Liver (tissue), 9 donors: ENCODE measurements around the gene DPY19L1. TPM values are rescaled to one million over a fixed set of nuclear protein-coding genes. Genes with fewer than 3 reads are reported as not detected.

ENCODE experiments used
- DNase-seq: peaks from one replicate; pipeline ENCODE4 v3.0.0-alpha.2; 2017; ENCODE audit warnings: low spot score
- H3K27ac ChIP-seq, 2 donors: one replicate each; pipeline ENCODE4 v1.7.0; 2013; ENCODE audit warnings: inconsistent platforms in 2 of 2, low read length in 2 of 2, control low read depth in 1 of 2, low read depth in 1 of 2, mild to moderate bottlenecking in 1 of 2
- H3K27me3 ChIP-seq, 4 donors: one replicate each; pipeline versions ENCODE4 v1.6.1 to v1.7.0; 2013; ENCODE audit warnings: low read length in 3 of 4, inconsistent platforms in 1 of 4, mild to moderate bottlenecking in 1 of 4, moderate library complexity in 1 of 4; ENCODE audit not compliant: control insufficient read depth in 4 of 4, insufficient read depth in 4 of 4
- H3K36me3 ChIP-seq, 4 donors: one replicate each; pipeline versions ENCODE4 v1.6.1 to v1.7.0; 2013; ENCODE audit warnings: low read length in 3 of 4, mild to moderate bottlenecking in 3 of 4, low read depth in 1 of 4, moderate library complexity in 1 of 4; ENCODE audit not compliant: control insufficient read depth in 4 of 4, insufficient read depth in 3 of 4
- H3K4me1 ChIP-seq, 4 donors: one replicate each; pipeline versions ENCODE4 v1.6.1 to v1.7.0; 2013; ENCODE audit warnings: low read length in 3 of 4, mild to moderate bottlenecking in 3 of 4, moderate library complexity in 1 of 4; ENCODE audit not compliant: control insufficient read depth in 4 of 4, insufficient read depth in 4 of 4
- H3K4me3 ChIP-seq, 3 donors: one replicate each; pipeline versions ENCODE4 v1.6.1 to v1.7.0; 2013; ENCODE audit warnings: low read length in 3 of 3, control low read depth in 1 of 3, low read depth in 1 of 3, mild to moderate bottlenecking in 1 of 3
- H3K9ac ChIP-seq, 2 donors: one replicate each; pipeline ENCODE4 v1.7.0; 2013; ENCODE audit warnings: low read length in 2 of 2, mild to moderate bottlenecking in 2 of 2, moderate library complexity in 2 of 2, control low read depth in 1 of 2, low read depth in 1 of 2
- H3K9me3 ChIP-seq, 4 donors: one replicate each; pipeline versions ENCODE4 v1.6.1 to v1.7.0; 2013; ENCODE audit warnings: low read length in 3 of 4; ENCODE audit not compliant: control insufficient read depth in 4 of 4
- ATF3 ChIP-seq: IDR thresholded peaks from 2 replicates; pipeline ENCODE4 v1.6.1; 2016; ENCODE audit warnings: antibody characterized with exemption
- CTCF ChIP-seq: fragments of 150-350 bp; IDR thresholded peaks from 2 replicates; pipeline ENCODE4 v1.5.1; 2017; ENCODE audit warnings: improper control_type of control experiment, low read depth, low read length; ENCODE audit not compliant: missing input control
- EGR1 ChIP-seq, 2 donors: IDR thresholded peaks; 2 replicates each; pipeline ENCODE4 v1.6.1; 2016 to 2018; ENCODE audit warnings: antibody characterized with exemption in 2 of 2, low read depth in 2 of 2
- FOXA1 ChIP-seq: IDR thresholded peaks from 2 replicates; pipeline ENCODE4 v1.6.1; 2016; ENCODE audit warnings: antibody characterized with exemption
- FOXA2 ChIP-seq: IDR thresholded peaks from 2 replicates; pipeline ENCODE4 v1.6.1; 2016; ENCODE audit warnings: antibody characterized with exemption
- GABPA ChIP-seq, 2 donors: IDR thresholded peaks in 1 of 2; conservative IDR thresholded peaks in 1 of 2; 2 replicates each; pipeline ENCODE4 v1.6.1; 2016; ENCODE audit warnings: antibody characterized with exemption in 2 of 2, mild to moderate bottlenecking in 1 of 2, moderate library complexity in 1 of 2
- HNF4A ChIP-seq, 2 donors: conservative IDR thresholded peaks; 2 replicates each; pipeline ENCODE4 v1.6.1; 2016; ENCODE audit warnings: antibody characterized with exemption in 2 of 2, mild to moderate bottlenecking in 2 of 2
- HNF4G ChIP-seq: IDR thresholded peaks from 2 replicates; pipeline ENCODE4 v1.6.1; 2016; ENCODE audit warnings: antibody characterized with exemption
- JUND ChIP-seq, 2 donors: IDR thresholded peaks; 2 replicates each; pipeline ENCODE4 v1.6.1; 2016; ENCODE audit warnings: antibody characterized with exemption in 2 of 2
- MAX ChIP-seq: IDR thresholded peaks from 2 replicates; pipeline ENCODE4 v1.6.1; 2016; ENCODE audit warnings: antibody characterized with exemption
- NR2F2 ChIP-seq: IDR thresholded peaks from 2 replicates; pipeline ENCODE4 v1.6.1; 2016; ENCODE audit warnings: antibody characterized with exemption
- RAD21 ChIP-seq, 2 donors: IDR thresholded peaks; 2 replicates each; pipeline ENCODE4 v1.6.1; 2016; ENCODE audit warnings: antibody characterized with exemption in 2 of 2, mild to moderate bottlenecking in 2 of 2
- REST ChIP-seq: IDR thresholded peaks from 2 replicates; pipeline ENCODE4 v1.6.1; 2016; ENCODE audit warnings: antibody characterized with exemption, mild to moderate bottlenecking
- RXRA ChIP-seq, 2 donors: IDR thresholded peaks; 2 replicates each; pipeline ENCODE4 v1.6.1; 2017 to 2018; ENCODE audit warnings: antibody characterized with exemption in 2 of 2, mild to moderate bottlenecking in 1 of 2
- SP1 ChIP-seq: IDR thresholded peaks from 2 replicates; pipeline ENCODE4 v1.6.1; 2018; ENCODE audit warnings: antibody characterized with exemption, mild to moderate bottlenecking
- TAF1 ChIP-seq: conservative IDR thresholded peaks from 2 replicates; pipeline ENCODE4 v1.6.1; 2016; ENCODE audit warnings: antibody characterized with exemption, mild to moderate bottlenecking
- YY1 ChIP-seq: IDR thresholded peaks from 2 replicates; pipeline ENCODE4 v1.6.1; 2016; ENCODE audit warnings: antibody characterized with exemption, mild to moderate bottlenecking
- ZBTB33 ChIP-seq: IDR thresholded peaks from 2 replicates; pipeline ENCODE4 v1.6.1; 2016; ENCODE audit warnings: antibody characterized with exemption
- WGBS: extraction: QIAGEN DNeasy Blood & Tissue Kit; methylation state at CpG from one replicate; pipeline ENCODE4 v1.1.7; 2013; 5-methylcytosine and 5-hydroxymethylcytosine counted together
- polyA plus RNA-seq, 2 donors: library from polyadenylated mRNA; stranded (reverse) in 1 of 2; unstranded in 1 of 2; fragments of 200-250 nt in 1 of 2; fragments of >200 nt in 1 of 2; fragmentation: Nextera tagmentation in 1 of 2; extraction: Ambion mirVana in 1 of 2; gene quantifications; one replicate each; pipeline versions ENCODE4 v1.2.1 to v1.2.3, GENCODE V29; 2013 to 2015
- total RNA-seq, 2 donors: library from RNA; depleted of rRNA; stranded (reverse); fragments of >200 nt; gene quantifications; one replicate each; pipeline ENCODE4 v1.2.3, GENCODE V29; 2014
- donor health status: healthy.
- donor health status: healthy.
- donor health status: healthy.
- donor health status: healthy.
- donor health status: healthy.

DPY19L1 gene
- total and polyA plus RNA-seq, 4 donors: 3.9 to 24.2 (median 16.9) TPM

- no peaks in the 10 kb centered on the region for H3K27me3 ChIP-seq
- H3K9ac ChIP-seq: no peak overlapping the region
- no peaks in the 10 kb centered on the region for H3K4me1 ChIP-seq
- 95% methylated on average over 2 of the region's 2 CpGs for WGBS
- TF ChIP-seq YY1 (no peak), ZBTB33 (no peak), FOXA1 (no peak), ATF3 (no peak), NR2F2 (no peak), TAF1 (no peak), GABPA (IDR thresholded peaks at IDR 0.05 in 1 of 2, conservative IDR thresholded peaks at IDR 0.05 in 1 of 2) (no peak), MAX (no peak), JUND (IDR thresholded peaks at IDR 0.05) (no peak), REST (no peak), CTCF (no peak), SP1 (no peak), HNF4A (conservative IDR thresholded peaks at IDR 0.05) (no peak), EGR1 (IDR thresholded peaks at IDR 0.05; ENCODE audit: low read depth in 2 of 2) (no peak), RAD21 (IDR thresholded peaks at IDR 0.05) (no peak), FOXA2 (no peak), RXRA (IDR thresholded peaks at IDR 0.05) (no peak), HNF4G (no peak)
- DNase-seq: no peak
- peaks cover 0 to 9% (median 1%) of the 10 kb centered on the region in 4 donors for H3K9me3 ChIP-seq
- H3K27ac ChIP-seq: no peak overlapping the region
- H3K4me3 ChIP-seq: no peak overlapping the region
- no peaks in the 10 kb centered on the region for H3K36me3 ChIP-seq
Observed at GRCh38 chr7:34916267-34916666, 121.0 kb downstream of the DPY19L1 start.
